Loucy (cell line): Measurements from ENCODE around the gene MGLL.

Source experiments
- CTCF ChIP-seq: fragments of 200-600 bp; sonication (generic); conservative IDR thresholded peaks from 2 replicates; pipeline ENCODE4 v1.5.1; 2014; ENCODE audit warnings: mild to moderate bottlenecking, antibody characterized with exemption, low read length
- EZH2phosphoT487 ChIP-seq: fragments of 200-600 bp; IDR thresholded peaks from 2 replicates; pipeline ENCODE4 v1.6.1; 2018; ENCODE audit warnings: antibody characterized with exemption, mild to moderate bottlenecking, moderate library complexity, borderline replicate concordance

GRCh38 chr3:127867412-127867811 is 45.1 kb upstream of the MGLL start:
- TF ChIP-seq CTCF, result no peak
- TF ChIP-seq EZH2phosphoT487, result no peak
